ENCODE data around the gene NUP50.

DNA sequence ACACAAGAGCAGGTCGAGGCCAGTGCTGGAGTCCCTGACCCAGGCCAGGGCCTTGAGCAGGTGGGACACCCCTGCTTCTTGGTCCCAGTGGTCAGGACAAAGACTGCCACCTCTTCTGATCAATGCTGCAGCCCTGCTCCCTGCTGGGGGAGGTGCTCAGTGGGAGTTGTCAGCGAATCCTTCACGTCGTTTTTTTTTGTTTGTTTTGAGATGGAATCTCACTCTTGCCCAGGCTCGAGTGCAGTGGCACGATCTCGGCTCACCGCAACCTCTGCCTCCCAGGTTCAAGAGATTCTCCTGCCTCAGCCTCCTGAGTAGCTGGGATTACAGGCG is 34.7 kb downstream of the NUP50 start:
- TF ChIP-seq POLR2A (IDR thresholded peaks at IDR 0.05) (no peak), POLR2AphosphoS5 (IDR thresholded peaks at IDR 0.05) (no peak), EP300 (IDR thresholded peaks at IDR 0.05) (no peak)
- TF ChIP-seq, protein P1, sequence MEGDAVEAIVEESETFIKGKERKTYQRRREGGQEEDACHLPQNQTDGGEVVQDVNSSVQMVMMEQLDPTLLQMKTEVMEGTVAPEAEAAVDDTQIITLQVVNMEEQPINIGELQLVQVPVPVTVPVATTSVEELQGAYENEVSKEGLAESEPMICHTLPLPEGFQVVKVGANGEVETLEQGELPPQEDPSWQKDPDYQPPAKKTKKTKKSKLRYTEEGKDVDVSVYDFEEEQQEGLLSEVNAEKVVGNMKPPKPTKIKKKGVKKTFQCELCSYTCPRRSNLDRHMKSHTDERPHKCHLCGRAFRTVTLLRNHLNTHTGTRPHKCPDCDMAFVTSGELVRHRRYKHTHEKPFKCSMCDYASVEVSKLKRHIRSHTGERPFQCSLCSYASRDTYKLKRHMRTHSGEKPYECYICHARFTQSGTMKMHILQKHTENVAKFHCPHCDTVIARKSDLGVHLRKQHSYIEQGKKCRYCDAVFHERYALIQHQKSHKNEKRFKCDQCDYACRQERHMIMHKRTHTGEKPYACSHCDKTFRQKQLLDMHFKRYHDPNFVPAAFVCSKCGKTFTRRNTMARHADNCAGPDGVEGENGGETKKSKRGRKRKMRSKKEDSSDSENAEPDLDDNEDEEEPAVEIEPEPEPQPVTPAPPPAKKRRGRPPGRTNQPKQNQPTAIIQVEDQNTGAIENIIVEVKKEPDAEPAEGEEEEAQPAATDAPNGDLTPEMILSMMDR (IDR thresholded peaks at IDR 0.05), result no peak
